Neural progenitor cell (in vitro differentiated cells): ENCODE results near the gene MYO1D. TPM values are rescaled to one million over a fixed set of nuclear protein-coding genes. Genes with fewer than 3 reads are reported as not detected.

ENCODE experiments used
- DNase-seq: peaks from one replicate; pipeline ENCODE4 v3.0.0-alpha.2; 2016; ENCODE audit warnings: low spot score
- H2AFZ ChIP-seq: fragments of 200-600 bp; sonication (generic); replicated peaks from 2 replicates; pipeline ENCODE4 v1.6.1; 2016; ENCODE audit warnings: antibody characterized with exemption
- H3F3A ChIP-seq: fragments of 200-600 bp; sonication (generic); 2 replicates; pipeline ENCODE4 v1.6.1; 2016; ENCODE audit warnings: antibody characterized with exemption, low read depth
- H3K27ac ChIP-seq: fragments of 200-600 bp; sonication (generic); 2 replicates; pipeline ENCODE4 v1.5.1; 2016; ENCODE audit warnings: mild to moderate bottlenecking
- H3K27me3 ChIP-seq: fragments of 200-600 bp; sonication (generic); 2 replicates; pipeline ENCODE4 v1.6.1; 2016; ENCODE audit warnings: mild to moderate bottlenecking, moderate library complexity
- H3K36me3 ChIP-seq: fragments of 200-600 bp; sonication (generic); 2 replicates; pipeline ENCODE4 v1.5.1; 2016
- H3K4me1 ChIP-seq: fragments of 200-600 bp; sonication (generic); 2 replicates; pipeline ENCODE4 v1.6.1; 2016; ENCODE audit warnings: mixed run types
- H3K4me2 ChIP-seq: fragments of 200-600 bp; sonication (generic); 2 replicates; pipeline ENCODE4 v1.6.1; 2016
- H3K4me3 ChIP-seq: fragments of 200-600 bp; sonication (generic); 2 replicates; pipeline ENCODE4 v1.5.1; 2016
- H3K79me2 ChIP-seq: fragments of 200-600 bp; sonication (generic); 2 replicates; pipeline ENCODE4 v1.6.1; 2016; ENCODE audit warnings: low read depth
- H3K9ac ChIP-seq: fragments of 200-600 bp; sonication (generic); 2 replicates; pipeline ENCODE4 v1.6.1; 2016
- H3K9me3 ChIP-seq: fragments of 200-600 bp; sonication (generic); 2 replicates; pipeline ENCODE4 v1.5.1; 2016; ENCODE audit warnings: low read depth
- H4K20me1 ChIP-seq: fragments of 200-600 bp; sonication (generic); 2 replicates; pipeline ENCODE4 v1.6.1; 2016; ENCODE audit warnings: low read depth
- H3K27ac Mint-ChIP-seq: 3 replicates; pipeline ENCODE4 v1.8.0; 2021; ENCODE audit warnings: mixed read lengths
- H3K27me3 Mint-ChIP-seq: 2 replicates; pipeline ENCODE4 v1.8.0; 2022; ENCODE audit warnings: low read depth, mild to moderate bottlenecking, inconsistent platforms, moderate library complexity, mixed read lengths; ENCODE audit not compliant: insufficient read depth
- H3K36me3 Mint-ChIP-seq: 3 replicates; pipeline ENCODE4 v1.8.0; 2021; ENCODE audit warnings: mixed read lengths
- H3K4me1 Mint-ChIP-seq: 3 replicates; pipeline ENCODE4 v1.8.0; 2021; ENCODE audit warnings: mixed read lengths
- H3K4me3 Mint-ChIP-seq: 3 replicates; pipeline ENCODE4 v1.8.0; 2021; ENCODE audit warnings: mild to moderate bottlenecking, moderate library complexity, mixed read lengths
- H3K9me3 Mint-ChIP-seq: 3 replicates; pipeline ENCODE4 v1.8.0; 2020; ENCODE audit warnings: mixed read lengths
- EZH2 ChIP-seq: fragments of 200-600 bp; sonication (generic); IDR thresholded peaks from 2 replicates; pipeline ENCODE4 v1.6.1; 2017; ENCODE audit warnings: antibody characterized with exemption, mild to moderate bottlenecking, moderate library complexity
- EZH2phosphoT487 ChIP-seq: fragments of 200-600 bp; sonication (generic); IDR thresholded peaks from 2 replicates; pipeline ENCODE4 v1.6.1; 2017; ENCODE audit warnings: antibody characterized with exemption
- total RNA-seq: library from RNA; depleted of rRNA; stranded (reverse); fragments of >200 nt; gene quantifications from 2 replicates; pipeline ENCODE4 v1.2.3, GENCODE V29; 2015; ENCODE audit warnings: low replicate concordance
- TF ChIP-seq, protein P1 (sequence below): fragments of 200-600 bp; sonication (generic); IDR thresholded peaks from 2 replicates; pipeline ENCODE4 v1.5.1; 2017; ENCODE audit warnings: antibody characterized with exemption, mild to moderate bottlenecking

The MYO1D gene
- total RNA-seq, 1 donor from 2014 or later = 6.2 TPM

DNA sequence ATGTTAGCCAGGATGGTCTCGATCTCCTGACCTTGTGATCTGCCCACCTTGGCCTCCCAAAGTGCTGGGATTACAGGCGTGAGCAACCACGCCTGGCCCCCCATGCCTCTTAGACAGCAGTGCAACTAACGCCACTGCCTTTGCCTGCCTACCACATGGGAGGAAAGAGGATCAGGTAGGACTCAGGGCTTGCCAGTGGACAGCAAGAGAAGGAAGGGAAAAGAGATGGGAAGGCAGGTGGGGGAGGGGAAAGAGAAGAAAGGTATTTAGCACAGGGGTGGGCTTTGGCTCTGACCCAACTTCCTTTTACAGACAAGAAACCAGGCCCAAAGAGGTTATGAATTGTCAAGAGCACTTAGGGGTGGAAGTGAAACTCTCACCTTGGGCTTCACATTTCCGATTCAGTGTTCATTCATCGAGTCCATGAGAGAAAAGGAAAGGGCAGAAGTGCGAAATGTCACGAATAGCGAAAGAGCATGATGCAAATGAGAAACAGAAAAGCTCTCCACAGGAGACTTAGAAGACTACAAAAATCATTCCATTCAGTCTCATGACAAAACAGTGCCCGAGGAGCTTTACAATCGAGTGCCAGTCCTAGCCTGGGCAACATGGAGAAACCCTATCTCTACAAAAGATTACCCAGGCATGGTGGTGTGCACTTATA, 353.8 kb downstream of the MYO1D start:
- H3K4me3 ChIP-seq = no peak overlapping the region
- Mint-ChIP-seq H3K36me3 (no peaks in the 10 kb centered on the region), H3K4me3 (no peak overlapping the region), H3K9me3 (no peaks in the 10 kb centered on the region), H3K27ac (peak overlapping the region; percentile 80), H3K27me3 (peaks cover 9% of the 10 kb centered on the region), H3K4me1 (peaks cover 55% of the 10 kb centered on the region)
- H3K36me3 ChIP-seq = no peaks in the 10 kb centered on the region
- peaks cover 33% of the 10 kb centered on the region for H3F3A ChIP-seq
- no peaks in the 10 kb centered on the region for H4K20me1 ChIP-seq
- no peak overlapping the region for H3K9ac ChIP-seq
- H3K9me3 ChIP-seq = no peaks in the 10 kb centered on the region
- H3K79me2 ChIP-seq = no peaks in the 10 kb centered on the region
- TF ChIP-seq, protein P1, sequence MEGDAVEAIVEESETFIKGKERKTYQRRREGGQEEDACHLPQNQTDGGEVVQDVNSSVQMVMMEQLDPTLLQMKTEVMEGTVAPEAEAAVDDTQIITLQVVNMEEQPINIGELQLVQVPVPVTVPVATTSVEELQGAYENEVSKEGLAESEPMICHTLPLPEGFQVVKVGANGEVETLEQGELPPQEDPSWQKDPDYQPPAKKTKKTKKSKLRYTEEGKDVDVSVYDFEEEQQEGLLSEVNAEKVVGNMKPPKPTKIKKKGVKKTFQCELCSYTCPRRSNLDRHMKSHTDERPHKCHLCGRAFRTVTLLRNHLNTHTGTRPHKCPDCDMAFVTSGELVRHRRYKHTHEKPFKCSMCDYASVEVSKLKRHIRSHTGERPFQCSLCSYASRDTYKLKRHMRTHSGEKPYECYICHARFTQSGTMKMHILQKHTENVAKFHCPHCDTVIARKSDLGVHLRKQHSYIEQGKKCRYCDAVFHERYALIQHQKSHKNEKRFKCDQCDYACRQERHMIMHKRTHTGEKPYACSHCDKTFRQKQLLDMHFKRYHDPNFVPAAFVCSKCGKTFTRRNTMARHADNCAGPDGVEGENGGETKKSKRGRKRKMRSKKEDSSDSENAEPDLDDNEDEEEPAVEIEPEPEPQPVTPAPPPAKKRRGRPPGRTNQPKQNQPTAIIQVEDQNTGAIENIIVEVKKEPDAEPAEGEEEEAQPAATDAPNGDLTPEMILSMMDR = no peak
- TF ChIP-seq EZH2phosphoT487 = no peak
- TF ChIP-seq EZH2 = no peak
- no peak for DNase-seq
- no peak overlapping the region for H2AFZ ChIP-seq
- H3K27me3 ChIP-seq = peaks cover 5% of the 10 kb centered on the region
- no peak overlapping the region for H3K4me2 ChIP-seq
- peaks cover 35% of the 10 kb centered on the region for H3K4me1 ChIP-seq
- no peak overlapping the region for H3K27ac ChIP-seq

DNA sequence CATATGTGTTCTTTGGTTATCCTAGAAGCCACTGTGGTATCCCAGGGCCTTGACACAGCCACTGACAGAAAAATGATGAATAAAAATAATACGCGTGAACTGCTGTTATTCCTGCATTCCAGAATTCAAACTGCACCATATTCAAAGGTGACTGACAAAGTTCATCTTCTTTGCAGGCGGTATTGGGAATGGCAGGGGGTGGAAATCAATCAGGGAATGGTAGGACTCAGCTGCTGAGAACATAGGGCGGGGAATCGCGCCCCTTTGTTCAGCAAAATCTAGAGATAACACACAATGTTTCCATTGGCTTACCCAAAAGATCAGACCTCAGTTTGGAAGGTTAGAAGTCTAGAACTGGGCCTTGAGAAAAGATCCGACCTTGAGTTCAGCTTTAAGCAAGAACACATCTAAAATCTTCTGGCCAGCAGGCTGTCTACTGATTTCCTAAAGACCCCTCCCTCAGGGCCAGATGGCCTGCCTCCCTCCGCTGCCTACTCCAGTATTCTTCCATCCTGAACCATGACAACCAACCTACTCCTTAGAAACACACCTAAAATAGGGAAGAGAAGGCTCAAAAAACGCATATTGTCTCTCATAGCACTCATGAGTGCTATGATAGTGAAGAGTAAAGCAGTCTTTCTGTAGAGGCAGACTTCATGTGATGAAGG, 356.1 kb downstream of the MYO1D start:
- H3K36me3 Mint-ChIP-seq = no peaks in the 10 kb centered on the region
- Histone ChIP-seq H3K4me2 (peak overlapping the region; percentile 79), H3K79me2 (no peaks in the 10 kb centered on the region), H3F3A (peaks cover 51% of the 10 kb centered on the region), H2AFZ (peak overlapping the region; percentile 72), H3K9ac (no peak overlapping the region), H3K27ac (no peak overlapping the region), H3K9me3 (no peaks in the 10 kb centered on the region), H3K4me1 (peaks cover 55% of the 10 kb centered on the region), H3K36me3 (no peaks in the 10 kb centered on the region), H3K4me3 (no peak overlapping the region), H3K27me3 (peaks cover 7% of the 10 kb centered on the region), H4K20me1 (no peaks in the 10 kb centered on the region)
- peak overlapping the region; percentile 81 for H3K4me3 Mint-ChIP-seq
- no peaks in the 10 kb centered on the region for H3K9me3 Mint-ChIP-seq
- peaks cover 8% of the 10 kb centered on the region for H3K27me3 Mint-ChIP-seq
- peaks cover 77% of the 10 kb centered on the region for H3K4me1 Mint-ChIP-seq
- peak overlapping the region; percentile 97 for H3K27ac Mint-ChIP-seq
- DNase-seq = no peak
- TF ChIP-seq, protein P1 = no peak
- no peak for TF ChIP-seq EZH2
- no peak for TF ChIP-seq EZH2phosphoT487

DNA sequence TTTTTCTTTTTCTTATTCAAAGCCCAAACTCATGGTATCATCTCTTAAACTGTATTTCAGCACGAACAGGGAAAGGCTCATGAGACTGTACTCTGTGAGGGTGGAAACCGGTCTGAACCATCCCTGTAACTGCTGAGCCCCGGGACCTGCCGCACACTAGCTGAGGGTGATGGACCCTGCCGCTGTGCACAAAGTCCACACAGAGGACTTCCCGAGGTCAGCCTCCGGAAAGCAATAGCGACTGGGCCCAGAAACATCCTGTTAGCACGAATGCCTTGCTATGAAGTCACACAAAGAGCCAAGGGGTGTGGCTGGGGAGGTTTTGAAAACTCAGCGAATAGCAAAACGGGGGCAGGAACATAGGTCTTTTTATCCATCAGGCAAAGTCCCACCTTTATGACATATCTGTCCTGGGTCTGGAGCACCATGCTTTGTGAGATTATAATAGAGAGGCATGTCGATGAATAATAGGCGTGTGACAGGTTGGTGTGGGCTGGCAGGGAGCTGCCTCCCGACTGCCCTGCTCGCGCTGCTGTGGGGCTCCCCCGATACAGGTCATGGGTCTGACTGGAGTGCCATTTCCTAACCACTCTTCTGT, 356.7 kb downstream of the MYO1D start:
- peaks cover 80% of the 10 kb centered on the region for H3K4me1 Mint-ChIP-seq
- H4K20me1 ChIP-seq = no peaks in the 10 kb centered on the region
- no peak overlapping the region for H3K9ac ChIP-seq
- peak overlapping the region; percentile 81 for H3K4me3 Mint-ChIP-seq
- H3K9me3 ChIP-seq = no peaks in the 10 kb centered on the region
- H3K36me3 Mint-ChIP-seq = no peaks in the 10 kb centered on the region
- H2AFZ ChIP-seq = peak overlapping the region; percentile 72
- peak overlapping the region; percentile 47 for H3K4me3 ChIP-seq
- no peak for TF ChIP-seq EZH2
- TF ChIP-seq, protein P1 = no peak
- no peak for TF ChIP-seq EZH2phosphoT487
- H3K27ac ChIP-seq = peak overlapping the region; percentile 8
- H3K79me2 ChIP-seq = no peaks in the 10 kb centered on the region
- H3F3A ChIP-seq = peaks cover 51% of the 10 kb centered on the region
- peak; percentile 39 for DNase-seq
- H3K27me3 Mint-ChIP-seq = peaks cover 6% of the 10 kb centered on the region
- H3K27ac Mint-ChIP-seq = peak overlapping the region; percentile 97
- H3K27me3 ChIP-seq = peaks cover 7% of the 10 kb centered on the region
- peaks cover 59% of the 10 kb centered on the region for H3K4me1 ChIP-seq
- no peaks in the 10 kb centered on the region for H3K36me3 ChIP-seq
- no peaks in the 10 kb centered on the region for H3K9me3 Mint-ChIP-seq
- H3K4me2 ChIP-seq = peak overlapping the region; percentile 79
